ENCODE measurements around the gene FAM200A.
"Not testable (repeated sequence)": the region's sequence is repeated elsewhere in the genome, so short reads cannot be mapped to it uniquely, and the experiment has no call there.

Gene FAM200A

DNA sequence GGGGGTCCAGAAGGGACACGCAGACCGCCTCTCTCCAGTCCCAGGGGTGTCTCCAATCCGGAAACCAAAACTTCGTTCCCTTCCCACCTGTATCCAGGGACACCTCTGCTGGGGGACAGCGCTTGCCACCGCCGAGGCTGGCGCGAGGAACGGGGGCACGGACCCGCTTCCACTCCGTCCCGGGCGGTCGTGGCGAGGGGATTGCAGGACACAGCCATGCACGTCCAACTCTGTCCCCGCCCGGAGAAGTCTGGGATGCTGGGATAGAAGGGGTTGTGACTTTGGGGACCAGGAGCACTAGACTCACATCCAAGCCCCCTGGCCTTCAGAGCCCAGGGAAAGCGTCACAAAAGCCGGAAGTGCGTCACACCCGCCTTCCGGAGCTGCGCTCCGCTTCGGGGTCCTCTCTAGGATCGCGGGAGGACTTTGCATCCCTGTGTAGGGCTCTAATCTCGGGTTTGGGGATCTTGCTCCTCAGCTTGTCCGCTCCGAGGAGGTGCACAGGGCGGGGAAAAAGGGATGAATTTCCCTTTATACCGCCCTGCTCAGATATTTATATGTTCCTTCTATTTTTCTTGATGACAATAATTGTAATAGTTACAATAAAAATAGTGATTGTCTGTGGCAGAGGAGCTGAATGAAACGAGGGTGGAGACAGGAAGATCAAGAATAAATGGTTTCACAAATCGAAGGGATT is at the start of gene FAM200A:
Gene FAM200A, minus strand, starts transcription at position 348 of the 697 bp plus-strand sequence. CDS start 3,707 bp downstream, outside the sequence.
- DNase-seq (ENCODE audit: low read depth) = peak; percentile 61

DNA sequence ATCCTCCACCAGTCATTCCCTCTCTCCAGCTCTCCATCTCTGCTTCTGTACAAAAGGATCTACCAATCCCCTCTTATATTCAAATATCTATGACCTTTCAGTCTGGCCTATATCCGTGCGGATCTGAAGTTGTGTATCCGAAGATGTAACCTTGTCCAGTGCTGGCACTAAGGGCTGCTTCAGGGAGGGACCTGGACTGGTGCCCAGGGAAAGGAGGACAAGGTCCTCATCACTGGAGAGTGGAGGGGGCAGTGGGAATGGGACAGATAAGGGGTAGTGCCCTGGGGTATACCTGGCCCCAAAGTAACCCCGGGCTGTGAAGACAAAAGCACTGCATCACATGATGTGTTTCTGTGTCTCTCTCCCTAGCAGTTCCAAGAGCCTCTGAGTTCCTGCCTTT is 47.9 kb upstream of the FAM200A start:
- no peak for DNase-seq (ENCODE audit: low read depth)

DNA sequence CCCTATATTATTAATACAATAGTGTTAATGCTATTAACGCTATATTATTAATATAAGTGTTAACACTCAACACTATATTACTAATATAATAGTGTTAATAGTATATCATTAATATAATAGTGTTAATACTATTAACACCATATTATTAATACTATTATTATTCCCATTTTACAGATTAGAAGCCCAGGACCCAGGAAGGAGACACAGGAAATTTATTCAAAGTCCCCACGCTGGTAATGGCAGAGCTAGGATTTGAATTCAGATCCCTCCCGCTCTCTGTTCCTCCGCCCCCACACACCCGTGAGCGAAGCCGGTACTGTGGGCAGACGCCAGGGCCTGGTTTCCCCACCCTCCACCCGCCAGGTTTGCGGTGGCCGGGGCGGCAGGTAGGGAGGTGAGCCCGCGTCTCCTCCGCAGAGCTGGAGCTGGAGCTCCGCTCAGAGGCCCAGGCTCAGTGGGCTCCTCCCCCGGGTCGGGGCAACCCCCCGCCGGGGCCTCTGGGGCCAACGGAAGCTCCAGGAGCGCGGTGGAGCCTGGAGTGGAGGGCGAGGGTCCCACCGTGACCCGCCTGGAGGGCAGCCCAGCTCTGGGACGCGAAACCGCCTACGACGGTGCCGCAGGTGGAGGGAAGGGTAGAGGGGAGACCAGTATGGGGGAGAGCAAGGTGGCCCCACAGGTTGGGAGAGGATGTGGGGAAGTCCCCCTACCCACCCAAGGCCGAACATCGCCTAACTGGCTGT is 46.0 kb upstream of the FAM200A start, which contains the start of gene TMEM225B:
Gene TMEM225B, plus strand, starts transcription at position 506 of the 740 bp plus-strand sequence. CDS start 6,122 bp downstream, outside the sequence.
- DNase-seq (ENCODE audit: low read depth) = no peak

DNA sequence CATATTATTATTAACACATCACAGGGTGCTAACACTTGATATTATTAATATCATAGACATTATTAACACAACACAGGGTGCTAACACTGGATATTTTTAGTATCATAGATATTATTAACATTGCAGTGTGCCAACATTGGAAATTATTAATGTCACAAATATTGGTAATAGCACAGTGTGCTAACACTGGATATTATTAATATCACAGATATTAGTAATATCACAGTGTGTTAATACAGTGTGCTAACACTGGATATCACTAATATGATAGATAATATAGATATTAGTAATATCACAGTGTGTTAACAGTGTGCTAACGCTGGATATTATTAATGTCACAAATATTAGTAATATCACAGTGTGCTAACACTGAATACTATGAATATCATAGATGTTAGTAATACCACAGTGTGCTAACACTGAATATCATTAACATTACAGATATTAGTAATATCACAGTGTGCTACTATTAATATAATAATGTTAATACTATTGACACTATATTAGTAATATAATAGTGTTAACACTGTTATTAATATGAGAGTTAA is 44.6 kb upstream of the FAM200A start:
- DNase-seq (ENCODE audit: low read depth) = no peak

DNA sequence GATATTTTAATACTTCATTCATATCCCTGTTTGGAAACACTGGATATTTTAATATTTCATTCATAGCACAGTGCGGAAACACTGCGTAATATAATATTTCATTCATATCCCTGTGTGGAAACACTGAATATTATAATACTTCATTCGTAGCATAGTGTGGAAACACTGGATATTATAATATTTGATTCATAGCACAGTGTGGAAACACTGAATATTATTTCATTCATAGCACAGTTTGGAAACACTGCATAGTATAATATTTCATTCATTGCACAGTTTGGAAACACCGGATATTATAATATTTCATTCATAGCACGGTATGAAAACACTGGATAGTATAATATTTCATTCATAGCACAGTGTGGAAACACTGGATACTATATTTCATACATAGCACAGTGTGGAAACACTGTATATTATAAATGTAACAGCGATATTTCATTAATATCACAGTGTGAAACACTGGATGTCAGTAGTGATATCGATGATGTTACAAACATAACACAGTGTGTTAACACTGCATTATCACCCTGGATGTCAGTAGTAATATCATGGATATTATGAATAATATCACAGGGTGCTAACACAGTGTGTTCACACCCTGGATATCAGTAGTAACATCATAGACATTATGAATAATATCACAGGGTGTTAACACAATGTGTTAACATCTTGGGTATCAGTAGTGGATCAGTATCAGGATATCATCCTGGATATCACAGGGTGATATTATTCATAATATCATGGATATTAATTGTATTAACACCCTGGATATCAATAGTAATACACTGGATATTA is 43.2 kb upstream of the FAM200A start:
- DNase-seq (ENCODE audit: low read depth) = no peak

DNA sequence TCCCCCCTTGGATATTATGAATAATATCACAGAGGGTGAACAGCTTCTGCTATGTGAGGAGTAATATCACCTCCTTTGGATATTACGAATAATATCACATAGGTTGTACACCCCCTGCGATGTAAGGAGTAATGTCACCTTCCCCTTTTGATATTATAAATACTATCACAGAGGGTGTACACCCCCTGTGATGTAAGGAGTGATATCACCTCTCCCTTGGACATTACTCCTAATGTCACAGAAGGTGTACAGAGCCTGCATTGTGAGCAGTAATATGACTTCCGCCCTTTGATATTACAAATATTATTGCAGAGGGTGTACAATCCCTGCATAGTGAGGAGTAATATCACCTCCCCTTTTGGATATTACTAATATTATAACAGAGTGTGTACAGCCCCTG is 37.0 kb upstream of the FAM200A start:
- DNase-seq (ENCODE audit: low read depth) = no peak

DNA sequence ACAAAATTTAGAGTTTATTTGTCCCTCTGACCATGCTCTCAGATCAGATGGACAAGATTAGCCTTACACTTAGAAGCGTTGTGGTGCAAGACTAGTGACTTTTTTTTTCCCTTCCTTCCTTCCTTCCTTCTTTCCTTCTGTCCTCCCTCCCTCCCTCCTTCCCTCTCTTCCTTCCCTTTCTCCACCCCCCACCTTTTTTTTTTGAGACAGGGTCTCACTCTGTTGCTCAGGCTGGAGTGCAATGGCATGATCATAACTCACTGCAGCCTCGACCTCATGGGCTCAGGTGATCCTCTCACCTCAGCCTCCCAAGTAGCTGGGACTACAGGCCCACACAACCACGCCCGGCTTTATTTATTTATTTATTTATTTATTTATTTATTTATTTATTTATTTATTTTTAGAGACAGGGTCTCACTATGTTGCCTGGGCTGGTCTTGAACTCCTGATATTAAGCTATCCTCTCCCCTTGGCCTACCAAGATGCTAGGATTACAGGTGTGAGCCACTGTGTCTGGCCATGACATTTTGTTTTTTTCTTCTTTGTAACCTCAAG is 28.9 kb upstream of the FAM200A start:
- not testable (repeated sequence) for DNase-seq (ENCODE audit: low read depth)

DNA sequence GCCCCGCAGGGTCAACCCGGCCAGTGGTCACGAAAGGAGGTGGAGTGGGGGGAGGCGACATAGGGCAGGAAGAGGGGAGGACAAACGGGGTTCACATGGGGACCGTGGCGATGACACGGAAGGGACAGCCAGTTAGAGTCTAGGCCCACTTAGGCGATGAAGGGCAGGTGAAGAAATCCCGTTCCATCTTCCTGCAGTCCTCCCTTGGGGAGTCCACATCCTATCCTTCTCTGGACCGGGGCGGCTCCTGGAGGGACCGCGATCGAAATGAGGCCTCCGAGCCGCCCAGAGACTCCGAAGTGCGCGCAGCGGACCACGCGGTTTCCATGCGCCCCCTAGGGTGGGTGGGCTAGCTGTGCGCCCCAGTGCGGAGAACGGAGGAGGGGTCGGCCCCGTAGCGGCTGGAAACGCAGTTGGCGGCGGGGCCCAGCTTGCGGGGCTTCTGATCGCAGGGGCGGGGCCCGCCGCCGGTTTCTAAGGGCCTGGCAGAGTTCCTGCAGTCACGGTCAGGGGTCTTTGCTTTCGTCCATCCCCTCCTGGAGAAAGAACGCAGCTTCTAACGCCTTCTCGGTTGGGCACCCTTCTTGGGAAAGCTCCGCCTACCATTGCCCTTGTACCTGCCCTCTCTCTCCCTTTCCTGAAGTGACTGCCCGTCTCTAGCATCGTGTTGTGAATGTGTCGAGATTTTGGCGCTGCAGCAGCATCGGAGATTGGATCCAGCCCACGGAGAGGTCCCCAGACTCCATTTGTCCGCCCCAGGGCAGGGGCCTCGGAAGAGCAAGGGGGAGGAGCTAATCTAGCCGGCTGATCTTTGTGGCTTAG is 28.3 kb upstream of the FAM200A start:
- DNase-seq (ENCODE audit: low read depth) = no peak

DNA sequence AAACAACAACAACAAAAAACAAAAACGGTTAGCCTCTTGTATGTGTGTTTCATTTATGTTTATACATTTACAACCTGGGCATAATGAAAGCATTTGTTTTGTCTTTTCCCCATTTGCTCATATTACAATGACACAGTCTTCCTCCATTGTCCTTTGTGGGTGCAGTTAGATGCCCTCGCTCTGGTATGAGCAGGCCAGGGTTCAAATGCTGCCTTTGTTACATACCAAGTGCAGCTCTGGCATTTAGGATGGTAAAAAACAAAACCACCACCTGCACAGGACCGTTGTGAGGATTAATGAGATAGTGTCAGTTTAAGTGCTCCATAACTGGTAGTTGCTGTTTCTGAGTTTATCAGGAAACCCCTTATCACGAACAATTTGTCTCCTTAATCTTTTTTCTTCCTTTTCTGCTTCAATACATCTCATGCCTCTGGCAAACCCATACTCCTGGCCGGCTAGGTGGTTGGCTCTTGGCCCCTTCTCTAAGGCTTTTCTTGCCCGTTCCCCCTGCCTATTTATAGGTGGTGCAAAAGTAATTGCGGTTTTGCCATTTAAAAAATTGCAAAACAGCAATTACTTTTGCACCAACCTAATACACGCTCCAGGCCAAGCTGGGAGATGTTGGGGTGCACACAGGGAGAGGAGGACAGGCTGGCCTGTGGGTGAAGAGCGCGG is 27.5 kb upstream of the FAM200A start:
- no peak for DNase-seq (ENCODE audit: low read depth)

DNA sequence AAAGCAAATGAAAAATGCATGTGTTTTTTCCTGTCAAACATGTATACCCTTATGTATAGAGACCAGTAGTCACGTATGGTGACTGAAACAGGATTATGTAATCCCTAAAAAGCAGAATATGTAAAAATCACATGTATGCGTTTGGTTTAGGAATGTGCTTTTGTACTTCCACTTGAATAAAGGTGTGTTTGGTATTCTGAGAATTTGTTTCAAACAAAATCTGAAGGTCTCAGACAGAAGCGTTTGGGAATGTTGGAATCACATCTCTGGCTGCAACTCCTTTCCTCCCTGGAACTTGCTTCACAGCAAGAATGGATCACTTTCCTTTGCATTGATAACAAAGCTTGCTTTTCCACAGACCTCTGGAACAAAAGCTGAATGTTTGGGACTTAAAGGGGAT is 24.3 kb upstream of the FAM200A start:
- no peak for DNase-seq (ENCODE audit: low read depth)

DNA sequence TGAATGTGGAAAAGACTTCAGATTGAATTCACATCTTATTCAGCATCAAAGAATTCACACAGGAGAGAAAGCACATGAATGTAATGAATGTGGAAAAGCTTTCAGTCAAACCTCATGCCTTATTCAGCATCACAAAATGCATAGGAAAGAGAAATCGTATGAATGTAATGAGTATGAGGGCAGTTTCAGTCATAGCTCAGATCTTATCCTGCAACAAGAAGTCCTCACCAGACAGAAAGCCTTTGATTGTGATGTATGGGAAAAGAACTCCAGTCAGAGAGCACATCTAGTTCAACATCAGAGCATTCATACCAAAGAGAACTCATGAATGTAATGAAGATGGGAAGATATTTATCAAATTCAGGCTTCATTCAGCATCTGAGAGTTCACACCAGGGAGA is 21.3 kb upstream of the FAM200A start:
- no peak for DNase-seq (ENCODE audit: low read depth)

DNA sequence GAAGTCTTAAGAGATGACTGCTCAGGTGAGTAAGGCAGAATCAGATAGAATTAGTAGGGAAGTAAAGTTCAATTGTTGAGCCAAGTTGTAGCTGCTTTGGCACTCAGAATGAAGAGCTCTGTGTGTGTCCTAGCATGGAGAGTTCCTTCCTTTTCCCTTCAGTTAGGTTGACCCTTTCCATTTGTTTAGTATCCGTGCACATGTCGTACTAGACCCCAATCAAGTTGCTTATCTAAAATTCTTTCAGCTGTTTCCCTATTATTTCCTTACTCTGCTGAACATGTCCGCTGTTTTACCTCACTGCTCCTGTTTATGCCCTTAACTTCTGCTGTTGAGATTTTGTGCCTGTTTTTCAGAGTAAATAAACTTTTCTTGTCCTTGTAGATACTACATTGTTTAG is 19.9 kb upstream of the FAM200A start:
- DNase-seq (ENCODE audit: low read depth) = no peak

DNA sequence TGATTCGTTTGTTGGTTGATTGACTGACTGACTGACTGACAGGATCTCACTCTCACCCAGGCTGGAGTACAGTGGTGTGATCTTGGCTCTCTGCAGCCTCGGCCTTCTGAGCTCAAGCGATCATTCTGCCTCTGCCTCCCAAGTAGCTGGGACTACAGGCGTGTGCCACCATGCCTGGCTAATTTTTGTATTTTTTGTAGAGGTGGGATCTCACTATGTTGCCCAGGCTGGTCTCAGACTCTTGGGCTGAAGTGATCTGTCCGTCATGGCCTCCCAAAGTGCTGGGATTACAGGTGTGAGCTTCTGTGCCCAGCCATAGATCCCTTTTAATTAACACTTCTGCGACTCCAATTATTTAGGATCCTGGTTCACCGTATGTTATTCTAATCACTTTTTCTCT is 16.9 kb upstream of the FAM200A start:
- not testable (repeated sequence) for DNase-seq (ENCODE audit: low read depth)

DNA sequence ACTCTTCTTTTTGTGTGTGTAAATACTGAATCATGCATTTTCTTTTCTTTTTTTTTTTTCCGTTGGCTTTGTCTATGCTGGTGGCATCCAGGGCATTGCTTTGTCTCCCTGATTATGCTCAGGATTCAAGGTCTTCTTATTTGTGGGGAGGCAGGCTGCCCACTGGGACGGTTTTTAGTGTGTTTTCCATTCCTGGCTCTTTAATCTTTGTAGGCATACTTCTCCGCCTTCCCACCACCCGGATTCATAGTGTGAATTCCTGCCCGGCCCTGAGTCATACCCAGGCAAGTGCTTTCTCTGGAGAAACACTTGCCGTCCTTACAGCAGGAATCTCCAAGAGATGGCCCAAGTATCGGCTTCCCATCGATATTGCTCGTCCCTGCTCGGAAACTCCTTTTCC is 11.7 kb upstream of the FAM200A start:
- DNase-seq (ENCODE audit: low read depth) = no peak

DNA sequence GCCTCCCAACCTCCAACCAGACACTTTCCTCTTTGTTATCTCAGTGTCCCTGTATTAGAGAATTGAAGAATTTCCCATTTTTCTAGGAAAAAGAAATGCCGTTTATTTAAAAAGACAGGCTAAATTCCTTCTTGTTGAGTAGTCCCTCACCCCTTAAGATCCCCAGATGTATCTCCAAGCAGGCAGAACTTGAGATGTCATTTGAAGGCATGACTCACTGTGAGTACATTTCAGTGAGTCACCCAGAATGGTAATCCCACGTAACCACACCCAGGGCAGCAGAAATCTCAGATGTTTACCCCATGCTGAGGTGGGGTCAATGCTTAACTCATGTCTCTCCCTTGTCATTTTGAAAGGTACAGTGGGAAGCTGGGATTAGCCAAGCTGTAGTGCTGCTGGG is 10.9 kb upstream of the FAM200A start:
- peak; percentile 98 for DNase-seq (ENCODE audit: low read depth)

DNA sequence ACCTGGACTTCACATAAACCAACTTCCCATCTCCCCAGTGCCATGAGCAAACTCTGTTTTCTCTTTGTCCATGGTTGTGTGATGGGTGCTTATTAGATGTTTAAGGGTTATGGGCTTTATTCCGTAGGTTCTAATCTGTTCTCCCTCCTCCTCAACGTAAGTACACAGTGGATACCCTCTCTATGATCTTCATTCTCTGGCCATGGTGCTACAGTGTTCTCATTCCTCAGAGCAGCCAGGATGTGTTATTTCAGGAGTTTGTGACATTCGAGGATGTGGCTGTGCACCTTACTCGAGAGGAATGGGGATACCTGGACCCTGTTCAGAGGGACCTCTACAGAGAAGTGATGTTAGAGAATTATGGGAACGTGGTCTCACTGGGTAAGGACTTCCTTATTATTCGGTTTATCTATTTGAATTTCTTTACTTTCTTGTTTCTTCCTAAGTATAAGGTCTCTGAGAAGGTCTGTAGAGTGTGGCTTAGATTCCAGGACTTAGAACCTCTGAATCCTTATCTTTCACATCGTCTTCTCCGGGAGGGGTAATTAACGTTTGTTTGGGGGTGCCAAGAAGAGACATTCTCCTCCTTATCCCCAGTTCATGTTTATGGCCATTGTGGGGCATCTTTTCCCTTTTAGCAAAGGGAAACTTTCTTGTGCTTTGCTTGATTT is 10.3 kb upstream of the FAM200A start:
- DNase-seq (ENCODE audit: low read depth) = no peak

DNA sequence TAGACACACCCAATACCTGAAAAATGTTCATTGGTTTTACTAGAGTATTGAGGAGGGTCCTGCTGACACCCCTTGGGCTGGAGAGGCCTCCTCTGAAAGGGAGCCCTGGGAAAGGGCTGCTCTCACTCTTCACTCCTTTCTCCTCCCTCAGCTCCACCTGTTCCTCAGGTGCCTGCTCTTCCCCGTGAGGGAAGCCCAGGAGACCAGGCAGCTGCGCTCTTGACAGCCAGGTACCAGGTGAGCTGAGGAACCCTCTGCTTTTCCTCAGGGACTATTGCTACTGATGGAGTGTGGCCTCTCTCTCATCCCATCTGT is 9.8 kb upstream of the FAM200A start:
- no peak for DNase-seq (ENCODE audit: low read depth)

DNA sequence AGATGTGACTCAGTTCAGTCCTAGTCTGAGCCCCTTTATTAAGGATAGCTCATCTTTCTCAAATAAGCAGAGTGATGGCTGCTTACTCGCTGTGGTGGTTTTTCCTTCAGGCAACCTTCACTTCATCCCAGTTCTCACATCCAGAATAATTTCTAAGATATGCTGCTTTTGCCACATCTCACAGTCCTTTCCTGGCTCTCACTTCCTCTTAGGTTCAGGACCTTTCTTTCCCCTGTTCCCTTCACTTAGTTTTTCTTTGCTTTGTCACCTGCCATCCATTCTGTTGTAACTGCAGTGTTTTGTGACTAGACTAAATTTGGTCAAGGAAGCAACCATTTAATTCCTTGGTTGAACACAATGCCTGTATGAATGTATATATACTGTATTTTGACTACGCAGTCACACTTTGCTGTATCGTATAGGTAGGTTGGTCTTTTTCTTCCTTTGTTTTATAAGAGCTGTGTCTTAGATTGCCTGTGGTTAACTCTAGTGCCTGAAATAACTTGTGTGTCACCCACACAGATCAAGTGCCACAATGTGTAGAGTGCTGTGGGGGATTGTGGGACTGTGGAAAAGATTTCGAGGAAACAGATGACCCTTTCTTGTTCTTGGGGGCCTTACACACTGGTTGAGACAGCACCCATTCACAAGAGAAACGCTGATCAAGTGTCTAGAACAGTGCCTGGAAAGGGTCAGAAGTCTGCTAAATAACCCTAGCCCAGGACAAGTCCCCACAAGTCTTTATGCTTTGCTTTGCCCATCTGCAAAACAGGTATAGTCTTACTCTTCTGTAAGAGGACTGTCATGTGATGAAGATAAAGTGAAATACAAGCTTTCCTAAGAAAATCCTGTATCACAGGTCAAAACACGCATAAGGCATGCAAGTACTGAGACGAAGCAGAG is 9.2 kb upstream of the FAM200A start:
- no peak for DNase-seq (ENCODE audit: low read depth)

All from fibroblast of the conjunctiva (primary cell).